K562 (cell line): Measurements from ENCODE around the gene GCHFR. TPM values are rescaled to one million over a fixed set of nuclear protein-coding genes. Genes with fewer than 3 reads are reported as not detected.

ENCODE experiments used
- HEY1 ChIP-seq: fragments of 250-450 bp; sonication (Bioruptor Pico); IDR thresholded peaks from 2 replicates; pipeline ENCODE4 v1.5.0; 2020; ENCODE audit warnings: mild to moderate bottlenecking, moderate library complexity, borderline replicate concordance
- MAX ChIP-seq: sonication (generic); formaldehyde crosslinking; IDR thresholded peaks from 2 replicates; pipeline ENCODE4 v1.9.0; 2022; ENCODE audit warnings: mild to moderate bottlenecking, missing genetic modification reagents
- ZBED1 ChIP-seq: IDR thresholded peaks from 2 replicates; pipeline ENCODE4 v1.6.1; 2014
- ZNF707 ChIP-seq: fragments of 250-450 bp; sonication (Bioruptor Pico); conservative IDR thresholded peaks from 2 replicates; pipeline ENCODE4 v1.8.0; 2022; ENCODE audit warnings: inconsistent platforms, mild to moderate bottlenecking, moderate library complexity
- polyA plus RNA-seq, 8 experiments: library from polyadenylated mRNA; depleted of rRNA in 4 of 8; stranded (reverse) in 5 of 8; unstranded in 3 of 8; fragments of >200 nt; fragmentation: Nextera tagmentation in 2 of 8; fragmentation: Illumina TruSeq in 1 of 8; extraction: Ambion mirVana in 2 of 8; extraction: Trizol in 1 of 8; gene quantifications; 2 replicates each; pipeline versions ENCODE4 v1.2.1 to v1.2.3, GENCODE V29; 2011 to 2014; ENCODE audit warnings: inconsistent platforms in 1 of 8, missing spikeins in 1 of 8
- total RNA-seq, 7 experiments: library from RNA; depleted of rRNA in 6 of 7; stranded (reverse); fragments of >200 nt in 6 of 7; fragmentation: Illumina TruSeq in 2 of 7; extraction: Trizol in 2 of 7; gene quantifications; 2 replicates each; pipeline versions ENCODE4 v1.2.1 to v1.2.3, GENCODE V29; 2011 to 2021; ENCODE audit warnings: low replicate concordance in 1 of 7
- TF ChIP-seq, protein P1 (sequence below), 2 experiments: fragments of 450-650 bp; IDR thresholded peaks; 2 replicates each; pipeline ENCODE4 v1.6.1; 2016; ENCODE audit warnings: mild to moderate bottlenecking in 2 of 2, borderline replicate concordance in 1 of 2, low read depth in 1 of 2, moderate library complexity in 1 of 2
- TF ChIP-seq, protein P2 (sequence below): fragments of 250-450 bp; sonication (Bioruptor Pico); IDR thresholded peaks from 2 replicates; pipeline ENCODE4 v1.8.0; 2022; ENCODE audit warnings: inconsistent platforms
- TF ChIP-seq, protein P3 (sequence below): fragments of 250-450 bp; sonication (Bioruptor Pico); IDR thresholded peaks from 2 replicates; pipeline ENCODE4 v1.5.1; 2021; ENCODE audit warnings: mild to moderate bottlenecking

Gene GCHFR
- total and polyA plus RNA-seq, 9 of the 15 experiments (the other 6 are each of a cell fraction or from before 2014, with no cell fraction given) = 8.7 to 83.5 (median 20.8) TPM

DNA sequence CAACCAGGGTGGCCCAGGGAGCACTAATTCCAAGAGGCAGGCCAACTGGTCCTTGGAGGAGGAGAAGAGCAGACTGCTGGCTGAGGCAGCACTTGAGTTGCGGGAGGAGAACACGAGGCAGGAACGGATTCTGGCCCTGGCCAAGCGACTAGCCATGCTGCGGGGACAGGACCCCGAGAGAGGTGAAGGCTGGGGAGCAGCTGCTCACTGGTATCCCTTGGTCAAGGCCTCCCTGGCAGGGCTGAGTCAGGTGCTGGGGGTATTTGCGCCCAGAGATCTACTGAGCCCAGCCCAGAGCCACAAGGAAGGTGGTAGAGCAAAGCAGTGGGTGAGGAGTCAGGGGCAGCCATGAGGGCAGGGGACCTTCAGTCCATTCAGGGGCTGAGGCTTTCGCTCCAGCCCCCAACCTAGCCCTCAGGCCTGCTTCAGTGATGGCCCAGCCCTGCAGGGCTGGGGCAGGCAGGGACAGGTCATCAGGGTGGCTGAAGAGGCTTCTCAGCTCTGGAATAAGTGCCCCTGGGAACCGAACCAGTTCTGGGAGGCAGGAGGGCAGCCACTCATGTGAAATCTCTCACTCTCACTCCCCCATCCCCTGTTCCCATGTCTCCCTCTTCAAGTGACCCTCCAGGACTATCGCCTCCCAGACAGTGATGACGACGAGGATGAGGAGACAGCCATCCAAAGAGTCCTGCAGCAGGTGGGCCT, 49.0 kb downstream of the GCHFR start (continued):
- TF ChIP-seq, protein P1, sequence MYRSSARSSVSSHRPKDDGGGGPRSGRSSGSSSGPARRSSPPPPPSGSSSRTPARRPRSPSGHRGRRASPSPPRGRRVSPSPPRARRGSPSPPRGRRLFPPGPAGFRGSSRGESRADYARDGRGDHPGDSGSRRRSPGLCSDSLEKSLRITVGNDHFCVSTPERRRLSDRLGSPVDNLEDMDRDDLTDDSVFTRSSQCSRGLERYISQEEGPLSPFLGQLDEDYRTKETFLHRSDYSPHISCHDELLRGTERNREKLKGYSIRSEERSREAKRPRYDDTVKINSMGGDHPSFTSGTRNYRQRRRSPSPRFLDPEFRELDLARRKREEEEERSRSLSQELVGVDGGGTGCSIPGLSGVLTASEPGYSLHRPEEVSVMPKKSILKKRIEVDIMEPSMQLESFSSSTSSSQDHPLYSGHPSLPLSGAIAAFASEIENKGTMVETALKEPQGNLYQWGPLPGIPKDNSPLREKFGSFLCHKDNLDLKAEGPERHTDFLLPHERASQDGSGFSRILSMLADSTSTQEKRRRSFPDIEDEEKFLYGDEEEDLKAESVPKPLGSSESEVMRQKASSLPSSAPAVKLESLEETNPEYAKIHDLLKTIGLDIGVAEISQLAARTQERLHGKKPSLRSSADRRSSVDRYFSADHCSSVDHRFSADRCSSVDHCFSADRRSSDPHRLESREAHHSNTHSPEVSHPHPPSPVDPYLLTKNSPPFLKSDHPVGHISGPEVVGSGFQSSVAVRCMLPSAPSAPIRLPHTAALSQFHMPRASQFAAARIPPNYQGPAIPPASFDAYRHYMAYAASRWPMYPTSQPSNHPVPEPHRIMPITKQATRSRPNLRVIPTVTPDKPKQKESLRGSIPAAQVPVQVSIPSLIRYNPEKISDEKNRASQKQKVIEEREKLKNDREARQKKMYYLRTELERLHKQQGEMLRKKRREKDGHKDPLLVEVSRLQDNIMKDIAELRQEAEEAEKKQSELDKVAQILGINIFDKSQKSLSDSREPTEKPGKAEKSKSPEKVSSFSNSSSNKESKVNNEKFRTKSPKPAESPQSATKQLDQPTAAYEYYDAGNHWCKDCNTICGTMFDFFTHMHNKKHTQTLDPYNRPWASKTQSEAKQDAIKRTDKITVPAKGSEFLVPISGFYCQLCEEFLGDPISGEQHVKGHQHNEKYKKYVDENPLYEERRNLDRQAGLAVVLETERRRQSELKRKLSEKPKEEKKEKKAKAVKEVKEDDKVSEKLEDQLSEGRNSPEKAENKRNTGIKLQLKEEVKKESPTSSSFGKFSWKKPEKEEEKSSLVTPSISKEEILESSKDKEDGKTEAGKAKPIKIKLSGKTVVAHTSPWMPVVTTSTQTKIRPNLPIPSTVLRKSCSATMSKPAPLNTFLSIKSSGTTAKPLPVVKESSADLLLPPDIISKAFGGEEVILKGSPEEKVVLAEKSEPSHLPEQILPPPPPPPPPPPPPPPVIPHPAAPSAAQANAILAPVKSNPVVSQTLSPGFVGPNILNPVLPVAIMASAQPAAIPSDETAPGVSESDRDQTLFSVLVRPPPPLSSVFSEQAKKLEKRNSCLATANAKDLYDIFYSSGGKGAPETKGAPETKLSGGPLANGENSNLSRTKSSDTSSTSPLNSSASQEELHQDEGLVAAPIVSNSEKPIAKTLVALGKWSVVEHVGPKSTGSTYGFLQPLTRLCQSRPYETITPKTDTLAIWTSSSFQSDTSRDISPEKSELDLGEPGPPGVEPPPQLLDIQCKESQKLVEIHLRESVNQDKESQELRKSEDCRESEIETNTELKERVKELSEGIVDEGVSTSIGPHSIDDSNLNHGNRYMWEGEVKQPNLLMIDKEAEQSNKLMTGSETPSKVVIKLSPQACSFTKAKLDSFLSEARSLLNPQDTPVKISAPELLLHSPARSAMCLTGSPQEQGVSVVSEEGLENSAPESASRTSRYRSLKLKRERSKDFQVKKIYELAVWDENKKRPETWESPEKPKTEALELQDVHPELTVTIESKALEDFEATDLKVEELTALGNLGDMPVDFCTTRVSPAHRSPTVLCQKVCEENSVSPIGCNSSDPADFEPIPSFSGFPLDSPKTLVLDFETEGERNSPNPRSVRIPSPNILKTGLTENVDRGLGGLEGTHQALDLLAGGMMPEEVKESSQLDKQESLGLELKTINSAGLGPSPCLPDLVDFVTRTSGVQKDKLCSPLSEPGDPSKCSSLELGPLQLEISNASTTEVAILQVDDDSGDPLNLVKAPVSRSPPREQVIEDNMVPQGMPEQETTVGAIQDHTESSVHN (IDR thresholded peaks at IDR 0.05; ENCODE audit: borderline replicate concordance in 1 of 2, low read depth in 1 of 2) = no peak
- TF ChIP-seq HEY1 (CRISPR knock-in tag) = no peak
- TF ChIP-seq, protein P2, sequence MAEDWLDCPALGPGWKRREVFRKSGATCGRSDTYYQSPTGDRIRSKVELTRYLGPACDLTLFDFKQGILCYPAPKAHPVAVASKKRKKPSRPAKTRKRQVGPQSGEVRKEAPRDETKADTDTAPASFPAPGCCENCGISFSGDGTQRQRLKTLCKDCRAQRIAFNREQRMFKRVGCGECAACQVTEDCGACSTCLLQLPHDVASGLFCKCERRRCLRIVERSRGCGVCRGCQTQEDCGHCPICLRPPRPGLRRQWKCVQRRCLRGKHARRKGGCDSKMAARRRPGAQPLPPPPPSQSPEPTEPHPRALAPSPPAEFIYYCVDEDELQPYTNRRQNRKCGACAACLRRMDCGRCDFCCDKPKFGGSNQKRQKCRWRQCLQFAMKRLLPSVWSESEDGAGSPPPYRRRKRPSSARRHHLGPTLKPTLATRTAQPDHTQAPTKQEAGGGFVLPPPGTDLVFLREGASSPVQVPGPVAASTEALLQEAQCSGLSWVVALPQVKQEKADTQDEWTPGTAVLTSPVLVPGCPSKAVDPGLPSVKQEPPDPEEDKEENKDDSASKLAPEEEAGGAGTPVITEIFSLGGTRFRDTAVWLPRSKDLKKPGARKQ (CRISPR knock-in tag) = no peak
- TF ChIP-seq, protein P3, sequence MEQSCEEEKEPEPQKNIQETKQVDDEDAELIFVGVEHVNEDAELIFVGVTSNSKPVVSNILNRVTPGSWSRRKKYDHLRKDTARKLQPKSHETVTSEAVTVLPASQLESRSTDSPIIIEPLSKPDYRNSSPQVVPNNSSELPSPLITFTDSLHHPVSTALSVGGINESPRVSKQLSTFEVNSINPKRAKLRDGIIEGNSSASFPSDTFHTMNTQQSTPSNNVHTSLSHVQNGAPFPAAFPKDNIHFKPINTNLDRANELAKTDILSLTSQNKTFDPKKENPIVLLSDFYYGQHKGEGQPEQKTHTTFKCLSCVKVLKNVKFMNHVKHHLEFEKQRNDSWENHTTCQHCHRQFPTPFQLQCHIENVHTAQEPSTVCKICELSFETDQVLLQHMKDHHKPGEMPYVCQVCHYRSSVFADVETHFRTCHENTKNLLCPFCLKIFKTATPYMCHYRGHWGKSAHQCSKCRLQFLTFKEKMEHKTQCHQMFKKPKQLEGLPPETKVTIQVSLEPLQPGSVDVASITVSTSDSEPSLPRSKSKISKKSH (CRISPR knock-in tag) = no peak
- no peak for TF ChIP-seq MAX (CRISPR knock-in tag)
- TF ChIP-seq ZBED1 = no peak
- no peak for TF ChIP-seq ZNF707
